Upper lobe of left lung (tissue), 6 donors: Measurements from ENCODE around the gene EFNA2. TPM values are rescaled to one million over a fixed set of nuclear protein-coding genes. Genes with fewer than 3 reads are reported as not detected.

Source experiments
- ATAC-seq, 2 donors: fragments of 200-7000 bp; cut with Tn5 transposase; one replicate each; pipeline ENCODE4 v1.9.1; 2022; ENCODE audit warnings: mild to moderate bottlenecking in 2 of 2, moderate library complexity in 2 of 2; ENCODE audit not compliant: low FRiP score in 2 of 2
- DNase-seq, 2 donors: peaks; one replicate each; pipeline ENCODE4 v3.0.0-alpha.2; 2019 to 2020
- H3K27ac ChIP-seq, 4 donors: fragments of 200-600 bp; sonication (generic); one replicate each; pipeline ENCODE4 v1.5.1; 2016 to 2019
- H3K27me3 ChIP-seq, 4 donors: fragments of 200-600 bp; sonication (generic); one replicate each; pipeline ENCODE4 v1.5.1; 2017 to 2019
- H3K36me3 ChIP-seq, 4 donors: fragments of 200-600 bp; sonication (generic); one replicate each; pipeline ENCODE4 v1.5.1; 2016 to 2019
- H3K4me1 ChIP-seq, 4 donors: fragments of 200-600 bp; sonication (generic); one replicate each; pipeline ENCODE4 v1.5.1; 2018 to 2019
- H3K4me3 ChIP-seq, 4 donors: fragments of 200-600 bp; sonication (generic); one replicate each; pipeline ENCODE4 v1.5.1; 2017 to 2019; ENCODE audit warnings: mild to moderate bottlenecking in 2 of 4, moderate library complexity in 1 of 4
- H3K9me3 ChIP-seq, 4 donors: fragments of 200-600 bp; sonication (generic); one replicate each; pipeline ENCODE4 v1.5.1; 2018 to 2019
- EP300 ChIP-seq, 4 donors: sonication (generic); formaldehyde crosslinking; IDR thresholded peaks; one replicate each; pipeline ENCODE4 v1.5.1; 2017; ENCODE audit warnings: antibody characterized with exemption in 4 of 4, control low read depth in 2 of 4
- POLR2A ChIP-seq, 4 donors: fragments of 450-650 bp; IDR thresholded peaks; one replicate each; pipeline ENCODE4 v1.5.1; 2016 to 2017; ENCODE audit warnings: antibody characterized with exemption in 4 of 4, mild to moderate bottlenecking in 2 of 4
- POLR2AphosphoS5 ChIP-seq, 2 donors: sonication (generic); formaldehyde crosslinking; IDR thresholded peaks; one replicate each; pipeline ENCODE4 v1.5.1; 2017; ENCODE audit warnings: antibody characterized with exemption in 2 of 2
- WGBS, 2 donors: methylation state at CpG; one replicate each; pipeline ENCODE4 v1.1.5; 2017 to 2018; 5-methylcytosine and 5-hydroxymethylcytosine counted together
- total RNA-seq, 6 donors: library from RNA; depleted of rRNA in 4 of 6; stranded (reverse); fragments of >200 nt in 4 of 6; gene quantifications; one replicate each; pipeline versions ENCODE4 v1.1.0 to v1.2.1, GENCODE V29; 2016 to 2021
- TF ChIP-seq, protein P1 (sequence below), 6 experiments: fragments of 450-650 bp in 4 of 6; fragments of 200-600 bp in 2 of 6; sonication (generic) in 2 of 6; IDR thresholded peaks; one replicate each; pipeline ENCODE4 v1.5.1; 2016 to 2019; ENCODE audit warnings: antibody characterized with exemption in 6 of 6
- donor health status: DM: no; HTN: no; CAD: no; lungs with moderate emphysema.
- donor health status: DM: no; HTN: yes; CAD: no; lungs with severe emphysema.

EFNA2 gene
- total RNA-seq, 6 donors from 2014 or later, result not detected

DNA sequence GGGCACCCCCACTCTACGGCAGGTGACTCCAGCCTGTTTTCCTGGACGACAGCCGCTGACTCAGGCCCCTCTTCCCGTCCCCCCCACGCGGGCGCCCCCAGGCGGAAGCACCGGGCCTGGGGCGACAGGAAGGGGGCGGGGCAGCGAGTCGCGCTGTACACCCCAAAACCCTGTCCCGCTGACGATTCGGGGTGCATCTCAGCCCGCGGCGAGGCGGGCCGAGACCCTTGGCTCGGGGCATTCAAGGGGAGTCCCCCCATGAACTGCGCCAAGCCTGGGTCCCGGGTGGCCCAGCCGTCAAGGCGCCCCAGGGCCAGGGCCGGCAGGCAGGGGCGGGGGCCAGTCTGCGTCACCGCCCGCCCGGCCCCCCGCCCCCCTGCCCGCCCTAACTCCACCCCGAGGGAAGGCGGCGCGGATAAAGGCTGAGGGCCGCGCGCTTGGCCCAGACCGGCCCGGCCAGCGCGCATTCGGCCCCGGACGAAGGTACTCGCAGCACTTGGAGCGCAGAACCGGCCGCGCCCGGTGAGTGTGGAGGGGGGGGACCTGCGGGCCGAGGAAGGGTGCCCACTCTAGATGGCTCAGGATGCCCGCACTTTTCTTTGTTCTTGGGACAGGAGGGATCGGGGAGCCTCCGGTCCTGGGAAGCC is 37.4 kb upstream of the EFNA2 start, which contains the start of gene MIDN:
TSS of gene MIDN (plus strand) at position 445 of the 647 bp plus-strand sequence. CDS start 1,714 bp downstream, outside the sequence.
- ATAC-seq, result peak; percentile 41 to 64
- peaks cover 46 to 64% (median 56%) of the 10 kb centered on the region in 4 donors for H3K4me1 ChIP-seq
- TF ChIP-seq POLR2A (IDR thresholded peaks at IDR 0.05), result peak; percentile 90 to 97 (median 92)
- TF ChIP-seq, protein P1, sequence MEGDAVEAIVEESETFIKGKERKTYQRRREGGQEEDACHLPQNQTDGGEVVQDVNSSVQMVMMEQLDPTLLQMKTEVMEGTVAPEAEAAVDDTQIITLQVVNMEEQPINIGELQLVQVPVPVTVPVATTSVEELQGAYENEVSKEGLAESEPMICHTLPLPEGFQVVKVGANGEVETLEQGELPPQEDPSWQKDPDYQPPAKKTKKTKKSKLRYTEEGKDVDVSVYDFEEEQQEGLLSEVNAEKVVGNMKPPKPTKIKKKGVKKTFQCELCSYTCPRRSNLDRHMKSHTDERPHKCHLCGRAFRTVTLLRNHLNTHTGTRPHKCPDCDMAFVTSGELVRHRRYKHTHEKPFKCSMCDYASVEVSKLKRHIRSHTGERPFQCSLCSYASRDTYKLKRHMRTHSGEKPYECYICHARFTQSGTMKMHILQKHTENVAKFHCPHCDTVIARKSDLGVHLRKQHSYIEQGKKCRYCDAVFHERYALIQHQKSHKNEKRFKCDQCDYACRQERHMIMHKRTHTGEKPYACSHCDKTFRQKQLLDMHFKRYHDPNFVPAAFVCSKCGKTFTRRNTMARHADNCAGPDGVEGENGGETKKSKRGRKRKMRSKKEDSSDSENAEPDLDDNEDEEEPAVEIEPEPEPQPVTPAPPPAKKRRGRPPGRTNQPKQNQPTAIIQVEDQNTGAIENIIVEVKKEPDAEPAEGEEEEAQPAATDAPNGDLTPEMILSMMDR (IDR thresholded peaks at IDR 0.05), result peak in 4 of 6 experiments; percentile 34 to 57 (median 46)
- TF ChIP-seq EP300 (IDR thresholded peaks at IDR 0.05), result peak in 3 of 4 donors; percentile 58 to 75 (median 68)
- TF ChIP-seq POLR2AphosphoS5 (IDR thresholded peaks at IDR 0.05), result peak; percentile 94 to 95
- peak; percentile 87 to 96 for DNase-seq
- H3K9me3 ChIP-seq, result peaks cover 0 to 4% (median 0%) of the 10 kb centered on the region in 4 donors
- H3K27ac ChIP-seq, result peak within 1 kb of the TSS; percentile 99 to 100 (median 100)
- H3K27me3 ChIP-seq, result no peaks in the 10 kb centered on the region
- peak within 1 kb of the TSS; percentile 54 to 97 (median 82) for H3K4me3 ChIP-seq
- 2% methylated on average over 16 of the region's 60 CpGs; no CpG with 5 or more reads in 1 of the 2 donors for whole genome bisulfite sequencing, 2 donors
- peaks cover 0 to 25% (median 15%) of the 10 kb centered on the region in 4 donors for H3K36me3 ChIP-seq

DNA sequence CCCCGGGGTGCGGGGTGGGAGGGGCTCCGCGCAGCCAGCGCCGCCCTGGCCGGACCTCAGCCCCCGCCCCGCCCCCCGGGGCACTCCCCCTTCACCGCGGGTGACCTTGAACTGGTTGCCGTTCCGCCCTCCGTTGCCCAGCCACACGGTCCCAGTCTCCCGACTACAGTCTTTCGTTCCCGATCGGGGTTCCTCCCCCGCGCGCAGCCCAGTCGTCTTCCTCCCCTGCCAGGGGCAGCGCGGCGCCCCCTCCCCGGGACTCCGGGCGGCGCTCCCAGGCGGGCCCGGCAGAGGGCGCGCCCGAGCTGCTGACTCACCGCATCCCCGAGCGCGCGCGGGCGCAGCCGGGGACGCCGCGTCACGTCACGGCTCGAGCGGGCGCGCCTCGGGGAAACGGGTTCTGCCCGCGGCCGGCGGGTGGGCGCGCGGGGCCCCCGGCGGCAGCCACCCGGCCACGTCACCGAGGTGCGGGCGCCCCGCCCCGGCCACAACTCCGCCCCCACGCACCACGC is 36.8 kb upstream of the EFNA2 start:
- Histone ChIP-seq H3K27ac (peak overlapping the region; percentile 99 to 100 (median 100)), H3K4me3 (peak overlapping the region; percentile 54 to 97 (median 82)), H3K27me3 (no peaks in the 10 kb centered on the region), H3K36me3 (peaks cover under 1 to 26% (median 17%) of the 10 kb centered on the region in 4 donors), H3K9me3 (peaks cover 0 to 4% (median 0%) of the 10 kb centered on the region in 4 donors), H3K4me1 (peaks cover 45 to 64% (median 57%) of the 10 kb centered on the region in 4 donors)
- ATAC-seq (peak in 1 of 2 donors; percentile 43), DNase-seq (peak; percentile 81 to 97)
- WGBS, 2 donors, result 0 to 1% methylated on average over 3 to 47 of the region's 74 CpGs
- no peak for TF ChIP-seq EP300 (IDR thresholded peaks at IDR 0.05)
- TF ChIP-seq POLR2AphosphoS5 (IDR thresholded peaks at IDR 0.05), result no peak
- TF ChIP-seq POLR2A (IDR thresholded peaks at IDR 0.05), result no peak
- TF ChIP-seq, protein P1 (IDR thresholded peaks at IDR 0.05), result peak; percentile 97 to 99 (median 99)

DNA sequence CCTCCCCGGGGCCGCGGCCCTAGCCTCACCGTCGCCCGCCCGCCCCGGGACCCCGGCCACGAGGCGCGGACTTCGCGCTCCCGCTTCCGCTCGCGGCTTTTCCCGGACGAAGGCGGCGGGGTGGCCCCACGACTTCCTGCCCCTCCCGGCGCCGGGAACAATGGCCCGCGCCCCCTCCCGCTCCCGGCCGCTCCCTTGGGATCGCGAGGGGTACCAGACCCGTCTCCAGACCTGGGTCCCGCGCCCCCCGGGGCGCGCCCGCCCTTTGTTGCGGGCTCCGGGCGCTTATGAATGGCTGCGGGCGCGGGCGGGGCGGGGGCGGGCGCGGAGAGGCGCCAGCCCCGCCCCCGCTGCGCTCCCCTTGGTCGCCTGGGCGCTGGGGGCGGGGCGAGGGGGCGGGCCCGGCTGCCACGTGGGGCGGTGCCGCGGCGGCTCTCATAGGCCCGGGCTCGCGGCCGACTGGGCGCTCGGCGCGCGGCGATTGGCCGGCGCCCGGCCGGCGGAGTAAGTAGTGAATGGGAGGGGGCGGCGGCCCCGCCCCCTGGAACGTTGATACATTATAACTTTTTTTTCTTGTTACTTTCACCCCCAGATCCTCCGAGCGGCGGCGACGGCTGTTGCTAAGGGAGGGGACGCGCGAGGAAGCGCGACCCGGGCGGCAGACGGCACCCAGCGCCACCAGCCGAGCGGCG is 36.2 kb upstream of the EFNA2 start:
- Histone ChIP-seq H3K36me3 (peaks cover 7 to 31% (median 21%) of the 10 kb centered on the region in 4 donors), H3K27ac (peak overlapping the region; percentile 99 to 100 (median 100)), H3K27me3 (no peaks in the 10 kb centered on the region), H3K4me3 (peak overlapping the region; percentile 75 to 97 (median 92)), H3K9me3 (peaks cover 0 to 4% (median 0%) of the 10 kb centered on the region in 4 donors), H3K4me1 (peaks cover 45 to 64% (median 57%) of the 10 kb centered on the region in 4 donors)
- WGBS, 2 donors, result 1% methylated on average over 24 of the region's 102 CpGs; no CpG with 5 or more reads in 1 of the 2 donors
- DNase-seq, result peak; percentile 96 to 99
- TF ChIP-seq POLR2AphosphoS5 (IDR thresholded peaks at IDR 0.05), result peak; percentile 96
- peak; percentile 25 to 90 (median 75) for TF ChIP-seq EP300 (IDR thresholded peaks at IDR 0.05)
- TF ChIP-seq POLR2A (IDR thresholded peaks at IDR 0.05), result peak; percentile 79 to 98 (median 95)
- TF ChIP-seq, protein P1 (IDR thresholded peaks at IDR 0.05), result no peak
- ATAC-seq, result peak; percentile 9 to 59

DNA sequence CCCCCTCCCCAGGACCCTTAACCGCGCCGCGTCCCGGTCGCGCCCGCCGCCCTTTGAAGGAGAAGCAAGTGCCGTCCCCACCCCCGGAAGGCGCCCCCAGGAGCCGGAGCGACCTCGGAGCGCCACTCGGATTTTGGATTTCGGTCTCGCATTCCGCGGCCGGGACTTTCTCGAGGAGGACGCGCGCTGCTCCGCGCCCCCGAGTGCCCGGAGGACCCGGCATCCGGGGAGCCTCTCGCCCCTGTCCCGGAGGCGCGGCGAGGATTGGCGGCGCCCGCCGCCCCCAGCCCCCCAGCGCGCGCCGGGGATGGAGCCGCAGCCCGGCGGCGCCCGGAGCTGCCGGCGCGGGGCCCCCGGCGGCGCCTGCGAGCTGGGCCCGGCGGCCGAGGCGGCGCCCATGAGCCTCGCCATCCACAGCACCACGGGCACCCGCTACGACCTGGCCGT is 35.7 kb upstream of the EFNA2 start:
- Histone ChIP-seq H3K4me1 (peaks cover 45 to 64% (median 57%) of the 10 kb centered on the region in 4 donors), H3K36me3 (peaks cover 12 to 37% (median 27%) of the 10 kb centered on the region in 4 donors)
- 0% methylated on average over 6 of the region's 67 CpGs; no CpG with 5 or more reads in 1 of the 2 donors for WGBS, 2 donors

More for the DNA sequence above, 35.7 kb upstream of the EFNA2 start:
- DNase-seq (no peak), ATAC-seq (no peak)
- Histone ChIP-seq H3K27me3 (no peaks in the 10 kb centered on the region), H3K9me3 (peaks cover 0 to 4% (median 0%) of the 10 kb centered on the region in 4 donors), H3K27ac (peak overlapping the region; percentile 97 to 100 (median 100)), H3K4me3 (peak overlapping the region; percentile 75 to 97 (median 92))
- TF ChIP-seq POLR2AphosphoS5 (IDR thresholded peaks at IDR 0.05) (no peak), EP300 (IDR thresholded peaks at IDR 0.05) (no peak), POLR2A (IDR thresholded peaks at IDR 0.05) (peak in 1 of 4 donors; percentile 7)
- TF ChIP-seq, protein P1 (IDR thresholded peaks at IDR 0.05), result peak in 1 of 6 experiments; percentile 4
